22Rv1 (cell line): ENCODE measurements around the gene RAVER1.

Experiments used
- ZFX ChIP-seq: fragments of 450-650 bp; IDR thresholded peaks from 2 replicates; pipeline ENCODE4 v1.6.1; 2017; ENCODE audit warnings: antibody characterized with exemption, borderline replicate concordance
- TF ChIP-seq, protein P1 (sequence below): fragments of 450-650 bp; IDR thresholded peaks from 2 replicates; pipeline ENCODE4 v1.5.1; 2017; ENCODE audit warnings: mild to moderate bottlenecking

DNA sequence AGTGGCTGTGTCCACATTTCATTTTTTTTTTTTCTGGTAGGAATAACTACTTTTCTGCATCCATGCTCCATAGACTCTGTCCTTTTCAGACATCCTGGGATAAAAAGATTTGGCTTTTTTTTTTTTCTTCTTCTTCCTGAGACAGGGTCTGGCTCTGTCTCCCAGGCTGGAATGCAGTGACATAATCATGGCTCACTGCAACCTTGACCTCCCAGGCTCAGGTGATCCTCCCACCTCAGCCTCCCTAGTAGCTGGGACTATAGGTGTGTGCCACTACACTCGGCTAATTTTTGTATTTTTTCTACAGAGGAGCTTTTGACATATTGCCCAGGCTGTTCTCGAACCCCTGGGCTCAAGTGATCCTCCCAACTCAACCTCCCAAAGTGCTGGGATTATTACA is 10.2 kb upstream of the RAVER1 start:
- TF ChIP-seq, protein P1, sequence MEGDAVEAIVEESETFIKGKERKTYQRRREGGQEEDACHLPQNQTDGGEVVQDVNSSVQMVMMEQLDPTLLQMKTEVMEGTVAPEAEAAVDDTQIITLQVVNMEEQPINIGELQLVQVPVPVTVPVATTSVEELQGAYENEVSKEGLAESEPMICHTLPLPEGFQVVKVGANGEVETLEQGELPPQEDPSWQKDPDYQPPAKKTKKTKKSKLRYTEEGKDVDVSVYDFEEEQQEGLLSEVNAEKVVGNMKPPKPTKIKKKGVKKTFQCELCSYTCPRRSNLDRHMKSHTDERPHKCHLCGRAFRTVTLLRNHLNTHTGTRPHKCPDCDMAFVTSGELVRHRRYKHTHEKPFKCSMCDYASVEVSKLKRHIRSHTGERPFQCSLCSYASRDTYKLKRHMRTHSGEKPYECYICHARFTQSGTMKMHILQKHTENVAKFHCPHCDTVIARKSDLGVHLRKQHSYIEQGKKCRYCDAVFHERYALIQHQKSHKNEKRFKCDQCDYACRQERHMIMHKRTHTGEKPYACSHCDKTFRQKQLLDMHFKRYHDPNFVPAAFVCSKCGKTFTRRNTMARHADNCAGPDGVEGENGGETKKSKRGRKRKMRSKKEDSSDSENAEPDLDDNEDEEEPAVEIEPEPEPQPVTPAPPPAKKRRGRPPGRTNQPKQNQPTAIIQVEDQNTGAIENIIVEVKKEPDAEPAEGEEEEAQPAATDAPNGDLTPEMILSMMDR = no peak
- TF ChIP-seq ZFX = no peak
